RKO (cell line): Measurements from ENCODE around the gene CPPED1.

Experiments
- DNase-seq: peaks from one replicate; pipeline ENCODE4 v3.0.0-alpha.2; 2016; ENCODE audit warnings: low spot score

Gene CPPED1

DNA sequence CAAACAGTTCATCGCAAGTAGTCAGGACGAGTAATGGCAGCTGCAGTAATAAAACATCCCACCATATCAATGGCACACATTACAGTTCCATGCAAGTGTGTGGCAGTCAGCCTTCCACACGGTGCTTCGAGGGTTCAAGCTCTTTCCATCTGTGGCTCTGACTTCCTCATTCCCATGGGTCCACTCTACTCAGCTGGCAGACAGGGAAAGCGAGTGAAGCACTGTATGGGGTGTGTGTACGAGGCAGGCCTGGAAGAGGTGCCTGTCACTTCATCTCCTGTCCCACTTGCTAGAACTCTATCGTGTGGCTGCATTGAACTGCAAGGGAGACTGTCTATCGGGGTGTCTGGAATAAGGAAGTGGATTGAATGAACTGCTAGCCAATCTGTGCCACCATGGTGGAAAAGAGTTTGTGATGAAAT is 160.6 kb downstream of the CPPED1 start:
- no peak for DNase-seq

DNA sequence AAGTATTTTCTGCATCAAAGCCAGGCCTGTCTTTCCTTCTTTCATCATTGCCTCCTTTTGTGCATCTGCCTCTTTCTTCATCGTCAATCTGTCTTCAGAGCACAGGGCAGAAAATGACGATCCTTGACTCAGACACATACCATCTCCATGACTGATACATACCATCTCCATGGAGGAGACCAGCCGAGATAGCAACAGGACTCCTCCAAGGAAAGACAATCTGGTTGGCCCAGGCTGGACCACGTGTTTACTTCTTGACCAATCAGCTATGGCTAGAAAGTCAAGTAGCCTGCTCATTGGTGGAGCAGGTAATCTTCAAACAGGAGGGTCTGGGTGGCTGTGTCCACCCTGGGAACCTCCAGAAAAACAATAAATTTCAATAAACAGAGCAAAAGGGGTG is 164.6 kb downstream of the CPPED1 start:
- peak; percentile 58 for DNase-seq

DNA sequence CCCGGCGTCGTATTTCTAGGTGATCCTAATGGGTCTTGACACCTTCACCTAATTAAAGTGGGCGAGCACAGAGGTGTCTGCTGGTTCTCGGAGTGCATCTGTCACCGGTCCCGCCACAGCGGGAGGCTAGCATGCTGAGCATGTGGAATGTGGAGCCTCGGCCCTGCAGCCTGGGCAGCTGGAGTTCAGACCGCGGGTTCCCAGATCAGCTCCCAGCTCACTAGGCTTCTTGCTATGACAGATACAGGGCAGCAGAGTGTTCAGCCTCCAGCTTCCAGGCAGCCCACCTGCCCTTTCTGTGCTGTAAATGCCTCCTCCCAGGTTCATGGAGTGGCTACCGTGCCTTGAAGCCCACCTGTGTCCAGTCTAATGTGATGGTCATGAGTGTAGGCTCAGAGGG is 166.7 kb downstream of the CPPED1 start:
- no peak for DNase-seq

DNA sequence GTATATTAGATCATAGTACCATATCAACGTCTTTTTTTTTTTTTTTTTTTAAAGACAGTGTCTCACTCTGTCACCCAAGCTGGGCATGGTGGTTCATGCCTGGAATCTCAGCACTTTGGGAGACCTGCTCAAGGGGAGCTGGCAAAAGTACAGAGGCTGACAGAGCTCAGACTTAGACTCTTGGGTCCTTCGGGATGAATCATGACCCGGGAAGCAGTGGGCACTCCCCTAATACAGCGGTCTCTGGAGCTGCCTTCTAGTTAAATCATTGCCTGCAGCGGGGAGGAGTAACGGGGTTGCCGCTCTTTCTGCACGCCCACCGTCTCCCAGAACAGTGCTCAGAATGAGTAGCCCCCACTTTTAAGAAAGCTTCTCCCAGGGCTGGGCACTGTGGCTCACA is 174.4 kb downstream of the CPPED1 start:
- no peak for DNase-seq

DNA sequence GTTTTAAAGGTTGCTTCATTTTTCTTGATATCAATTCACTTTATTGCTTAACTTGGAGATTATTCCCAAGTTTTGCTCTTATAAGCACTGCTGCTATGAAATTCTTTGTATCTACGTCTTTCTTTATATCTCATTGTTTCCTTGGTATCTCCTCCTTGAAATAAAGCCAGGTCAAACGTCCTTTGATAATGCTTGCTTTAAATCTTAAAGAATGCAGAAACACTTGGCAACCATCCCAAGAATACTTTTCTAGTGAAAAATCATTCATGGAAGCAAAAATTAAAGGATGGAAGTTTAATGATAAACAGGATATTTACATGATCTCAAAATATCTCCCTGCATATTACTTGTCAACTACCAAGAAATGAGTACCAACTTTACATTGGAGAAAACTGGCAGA is 175.2 kb downstream of the CPPED1 start:
- no peak for DNase-seq

DNA sequence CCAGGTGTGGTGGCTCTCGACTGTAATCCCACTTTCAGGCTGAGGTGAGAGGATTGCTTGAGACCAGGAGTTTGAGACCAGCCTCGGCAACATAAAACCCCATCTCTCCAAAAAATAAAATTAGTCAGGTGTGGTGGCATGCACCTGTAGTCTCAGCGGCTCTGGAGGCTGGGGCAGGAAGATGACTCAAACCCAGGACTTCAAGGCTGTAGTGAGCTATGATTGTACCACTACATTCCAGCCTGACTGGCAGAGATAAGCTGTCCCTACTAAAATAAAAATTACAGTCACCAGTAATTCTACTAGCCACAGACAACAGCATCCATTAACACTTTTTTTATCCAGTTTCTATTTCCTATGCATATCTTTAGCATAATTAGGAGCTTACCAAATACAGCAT is 176.3 kb downstream of the CPPED1 start:
- no peak for DNase-seq

GRCh38 chr16:12626411-12626810 is 177.3 kb downstream of the CPPED1 start:
- DNase-seq = no peak

DNA sequence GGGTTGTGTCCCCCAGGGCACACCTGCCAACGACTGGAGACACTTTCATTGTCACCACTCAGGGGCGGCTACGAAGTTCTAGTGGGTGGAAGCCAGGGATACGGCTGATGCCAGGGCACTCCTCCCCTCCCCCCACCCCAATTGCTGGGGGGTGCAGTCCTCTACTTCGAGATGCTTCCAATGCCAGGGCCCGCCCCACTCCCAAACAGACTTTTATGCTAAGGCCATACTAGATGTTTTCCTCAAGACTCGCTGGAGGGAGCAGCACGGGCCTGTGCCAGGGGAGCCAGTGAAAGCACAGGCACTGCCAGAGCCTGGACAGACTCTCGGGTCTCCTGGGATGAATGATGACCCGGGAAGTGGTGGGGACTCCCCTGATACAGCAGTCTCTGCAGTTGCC is 178.0 kb downstream of the CPPED1 start:
- DNase-seq = no peak

GRCh38 chr16:12625068-12625467 is 178.6 kb downstream of the CPPED1 start:
- DNase-seq = no peak

DNA sequence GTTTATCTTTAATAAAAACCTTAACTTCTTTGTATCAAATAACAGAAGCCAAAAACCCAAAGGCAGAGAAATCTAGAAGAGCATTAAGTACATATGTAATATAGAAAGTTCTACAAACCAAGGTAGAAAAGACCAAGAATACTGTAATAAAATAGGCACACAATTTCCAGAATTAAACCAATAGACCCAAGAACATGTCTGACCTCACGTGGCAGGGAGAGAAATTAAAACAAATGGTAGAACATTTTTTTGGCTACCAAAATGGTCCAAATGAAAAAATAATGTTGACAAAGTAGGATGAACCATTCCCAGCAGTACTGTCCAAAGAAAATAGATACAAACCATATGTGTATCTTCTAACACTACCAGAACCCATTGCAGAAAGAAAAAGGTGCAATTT is 183.5 kb downstream of the CPPED1 start:
- DNase-seq = no peak

DNA sequence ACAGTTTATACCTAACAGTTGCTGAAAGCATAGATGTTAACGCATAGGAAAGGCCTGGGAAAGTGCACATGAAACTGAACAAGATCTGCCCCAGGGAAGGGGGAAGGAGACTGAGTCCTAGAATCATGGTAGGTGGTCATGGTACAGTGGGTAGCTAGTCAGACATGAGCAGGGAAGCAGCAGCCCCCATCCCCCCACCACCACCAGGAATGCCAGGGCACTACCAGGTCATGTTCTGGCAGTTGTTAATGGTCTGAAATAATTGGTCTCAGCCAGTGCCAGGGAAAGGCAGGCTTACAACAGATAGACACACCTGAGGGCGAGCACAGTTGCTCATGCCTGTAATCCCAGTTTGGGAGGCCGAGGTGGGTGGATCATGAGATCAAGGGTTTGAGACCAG is 185.2 kb downstream of the CPPED1 start:
- no peak for DNase-seq

DNA sequence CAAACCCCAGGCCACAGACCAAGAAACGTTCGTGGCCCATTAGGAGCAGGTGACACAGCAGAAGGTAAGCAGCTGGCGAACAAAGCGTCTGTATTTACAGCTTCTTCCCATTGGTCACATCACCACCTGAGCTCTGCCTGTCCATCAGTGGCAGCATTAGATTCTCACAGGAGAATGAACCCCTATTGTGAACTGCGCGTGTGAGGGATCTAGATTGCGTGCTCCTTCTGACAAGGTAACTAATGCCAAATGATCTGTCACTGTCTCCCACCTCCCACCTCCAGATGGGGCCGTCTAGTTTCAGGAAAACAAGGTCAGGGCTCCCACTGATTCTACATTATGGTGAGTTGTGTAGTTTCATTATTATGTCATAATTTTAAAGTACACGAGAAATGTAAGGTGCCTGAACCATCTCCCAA is 186.3 kb downstream of the CPPED1 start:
- DNase-seq = no peak

- no peak for DNase-seq
Measured at GRCh38 chr16:12614662-12615278, 188.9 kb downstream of the CPPED1 start.

GRCh38 chr16:12613992-12614661 is 189.6 kb downstream of the CPPED1 start:
- no peak for DNase-seq

- DNase-seq = peak; percentile 79
Measured at GRCh38 chr16:12613131-12613991, 190.3 kb downstream of the CPPED1 start.

GRCh38 chr16:12612598-12613101 is 191.0 kb downstream of the CPPED1 start:
- DNase-seq = peak; percentile 67

DNA sequence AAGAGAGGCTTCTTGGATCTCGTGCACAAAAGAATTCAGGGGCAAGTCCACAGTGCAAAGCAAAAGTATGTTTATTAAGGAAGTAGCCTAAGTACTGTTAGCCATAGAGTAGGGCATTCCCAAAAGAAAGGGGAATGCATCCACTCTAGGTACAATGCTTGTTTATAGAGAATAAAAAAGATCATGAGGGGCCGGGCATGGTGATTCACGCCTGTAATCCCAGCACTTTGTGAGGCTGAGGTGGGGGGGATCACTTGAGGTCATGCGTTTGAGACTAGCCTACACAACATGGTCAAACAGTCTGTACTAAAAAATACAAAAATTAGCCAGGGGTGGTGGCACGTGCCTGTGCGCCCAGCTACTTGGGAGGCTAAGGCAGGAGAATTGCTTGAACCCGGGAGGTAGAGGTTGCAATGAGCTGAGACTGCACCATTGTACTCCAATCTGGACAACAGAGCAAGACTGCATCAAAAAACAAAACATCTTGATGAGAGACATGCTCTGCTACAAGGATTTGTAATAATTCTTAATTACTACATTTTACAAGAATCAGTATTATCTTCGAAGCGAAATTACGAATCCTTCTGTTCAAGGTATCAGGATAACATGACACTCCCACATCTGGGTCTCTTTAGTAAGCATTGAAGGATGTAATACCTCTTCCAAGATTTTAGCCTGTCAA is 191.6 kb downstream of the CPPED1 start:
- DNase-seq = no peak

DNA sequence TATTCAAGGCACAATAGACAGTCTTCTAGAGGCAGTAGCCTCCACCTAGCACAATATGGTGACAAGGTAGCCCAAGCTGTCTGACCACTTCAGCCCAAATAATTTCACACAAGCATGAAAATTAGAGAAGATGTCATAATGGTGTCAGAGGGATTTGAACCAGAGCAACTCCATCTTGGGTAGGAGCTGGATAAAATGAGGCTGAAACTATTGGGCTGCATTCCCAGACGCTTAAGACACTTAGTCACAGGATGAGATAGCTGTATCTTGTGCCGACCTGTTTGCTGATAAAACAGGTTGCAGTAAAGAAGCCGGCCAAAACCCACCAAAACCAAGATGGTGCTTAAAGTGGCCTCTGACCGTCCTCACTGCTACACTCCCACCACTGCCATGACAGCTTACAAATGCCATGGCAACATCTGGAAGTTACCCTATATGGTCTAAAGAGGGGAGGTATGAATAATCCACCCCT is 192.6 kb downstream of the CPPED1 start:
- no peak for DNase-seq

- DNase-seq = no peak
Measured at GRCh38 chr16:12609937-12610699, 193.6 kb downstream of the CPPED1 start.
